ENCODE measurements around the gene AFAP1L2.

AFAP1L2 gene

GRCh38 chr10:114328874-114329273 is 75.4 kb downstream of the AFAP1L2 start:
- H3K4me3 ChIP-seq (ENCODE audit: low read length): no peak overlapping the region
- DNase-seq (ENCODE audit: low read depth): no peak
- peaks cover 17% of the 10 kb centered on the region for H3K27me3 ChIP-seq (replicated peaks; ENCODE audit: control insufficient read depth, insufficient read depth, low read length)
- H3K36me3 ChIP-seq (ENCODE audit: control insufficient read depth, insufficient read depth, low read length, severe bottlenecking): no peaks in the 10 kb centered on the region
- no peaks in the 10 kb centered on the region for H3K4me1 ChIP-seq (ENCODE audit: control insufficient read depth, insufficient read depth, low read length)
- H3K9ac ChIP-seq (ENCODE audit: low read length): no peak overlapping the region
- no peaks in the 10 kb centered on the region for H3K9me3 ChIP-seq (ENCODE audit: control insufficient read depth, low read length)

DNA sequence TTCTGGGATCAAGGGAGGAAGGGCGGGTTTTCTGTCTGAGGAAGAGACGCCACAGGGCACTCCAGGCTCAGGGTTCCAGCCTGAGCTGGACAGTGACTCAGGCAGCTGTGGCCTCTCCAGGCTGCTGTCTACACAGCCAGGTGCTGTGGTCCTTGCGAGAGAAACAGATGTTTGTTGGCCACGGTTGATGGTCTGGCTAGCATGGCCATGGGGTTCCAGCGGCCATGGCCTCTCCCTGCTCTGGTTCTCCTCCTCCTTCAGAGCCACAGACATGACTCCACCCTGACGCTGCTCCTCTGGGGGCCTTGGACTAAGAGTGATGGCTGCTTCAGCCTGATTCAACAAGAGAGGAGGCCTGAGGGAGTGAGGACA is 75.9 kb downstream of the AFAP1L2 start:
- no peak for DNase-seq (ENCODE audit: low read depth)
- Histone ChIP-seq H3K4me1 (ENCODE audit: control insufficient read depth, insufficient read depth, low read length) (no peaks in the 10 kb centered on the region), H3K9ac (ENCODE audit: low read length) (no peak overlapping the region), H3K9me3 (ENCODE audit: control insufficient read depth, low read length) (no peaks in the 10 kb centered on the region), H3K4me3 (ENCODE audit: low read length) (no peak overlapping the region), H3K27me3 (replicated peaks; ENCODE audit: control insufficient read depth, insufficient read depth, low read length) (peaks cover 17% of the 10 kb centered on the region), H3K36me3 (ENCODE audit: control insufficient read depth, insufficient read depth, low read length, severe bottlenecking) (no peaks in the 10 kb centered on the region)

GRCh38 chr10:114327537-114328440 is 76.5 kb downstream of the AFAP1L2 start:
- H3K4me3 ChIP-seq (ENCODE audit: low read length): no peak overlapping the region
- H3K36me3 ChIP-seq (ENCODE audit: control insufficient read depth, insufficient read depth, low read length, severe bottlenecking): no peaks in the 10 kb centered on the region
- DNase-seq (ENCODE audit: low read depth): no peak
- H3K27me3 ChIP-seq (replicated peaks; ENCODE audit: control insufficient read depth, insufficient read depth, low read length): peaks cover 22% of the 10 kb centered on the region
- no peak overlapping the region for H3K9ac ChIP-seq (ENCODE audit: low read length)
- no peaks in the 10 kb centered on the region for H3K9me3 ChIP-seq (ENCODE audit: control insufficient read depth, low read length)
- H3K4me1 ChIP-seq (ENCODE audit: control insufficient read depth, insufficient read depth, low read length): no peaks in the 10 kb centered on the region

DNA sequence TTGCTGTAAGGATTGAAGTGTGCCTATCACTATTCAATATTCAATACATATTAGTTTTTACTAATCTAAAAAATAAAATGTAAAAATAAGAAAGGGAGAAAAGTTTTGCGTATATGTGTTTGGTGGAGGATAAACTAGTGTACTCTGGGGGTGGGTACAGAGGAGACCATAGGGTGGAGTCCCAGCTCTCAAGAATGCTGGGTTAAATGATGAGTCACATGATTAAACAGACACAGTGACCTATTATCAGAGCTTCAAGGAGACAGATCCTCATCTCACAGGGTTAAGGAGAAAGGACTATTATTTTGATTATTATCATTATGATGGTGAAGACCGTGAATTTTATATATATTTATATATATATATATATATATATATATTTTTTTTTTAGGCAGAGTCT is 77.5 kb downstream of the AFAP1L2 start:
- peaks cover 15% of the 10 kb centered on the region for H3K27me3 ChIP-seq (replicated peaks; ENCODE audit: control insufficient read depth, insufficient read depth, low read length)
- no peak overlapping the region for H3K9ac ChIP-seq (ENCODE audit: low read length)
- H3K4me3 ChIP-seq (ENCODE audit: low read length): no peak overlapping the region
- no peaks in the 10 kb centered on the region for H3K36me3 ChIP-seq (ENCODE audit: control insufficient read depth, insufficient read depth, low read length, severe bottlenecking)
- DNase-seq (ENCODE audit: low read depth): no peak
- H3K9me3 ChIP-seq (ENCODE audit: control insufficient read depth, low read length): no peaks in the 10 kb centered on the region
- H3K4me1 ChIP-seq (ENCODE audit: control insufficient read depth, insufficient read depth, low read length): no peaks in the 10 kb centered on the region

DNA sequence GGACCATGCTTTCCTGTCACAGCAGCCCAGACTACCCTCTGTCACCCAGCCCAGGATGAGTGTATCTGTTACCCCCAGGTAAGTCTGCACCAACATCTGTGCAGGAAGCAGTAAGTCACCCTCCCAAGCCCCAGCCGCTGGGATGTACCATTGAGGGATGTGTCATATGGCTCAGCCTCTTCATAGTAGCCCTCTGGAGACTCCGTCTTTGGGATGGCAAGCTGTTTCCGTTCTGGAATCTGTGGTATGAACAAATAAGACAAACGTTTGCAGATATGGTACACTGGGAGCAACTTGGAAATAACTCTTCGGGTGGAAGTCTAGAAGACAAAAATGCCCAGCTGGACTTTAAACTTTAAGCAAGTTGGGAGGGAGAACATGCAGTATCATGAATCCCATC is 81.3 kb downstream of the AFAP1L2 start:
- Histone ChIP-seq H3K9ac (ENCODE audit: low read length) (no peak overlapping the region), H3K4me3 (ENCODE audit: low read length) (no peak overlapping the region), H3K36me3 (ENCODE audit: control insufficient read depth, insufficient read depth, low read length, severe bottlenecking) (no peaks in the 10 kb centered on the region), H3K9me3 (ENCODE audit: control insufficient read depth, low read length) (no peaks in the 10 kb centered on the region), H3K27me3 (replicated peaks; ENCODE audit: control insufficient read depth, insufficient read depth, low read length) (peaks cover 18% of the 10 kb centered on the region), H3K4me1 (ENCODE audit: control insufficient read depth, insufficient read depth, low read length) (no peaks in the 10 kb centered on the region)
- no peak for DNase-seq (ENCODE audit: low read depth)

- no peaks in the 10 kb centered on the region for H3K36me3 ChIP-seq (ENCODE audit: control insufficient read depth, insufficient read depth, low read length, severe bottlenecking)
- DNase-seq (ENCODE audit: low read depth): no peak
- H3K27me3 ChIP-seq (replicated peaks; ENCODE audit: control insufficient read depth, insufficient read depth, low read length): peaks cover 18% of the 10 kb centered on the region
- H3K9me3 ChIP-seq (ENCODE audit: control insufficient read depth, low read length): no peaks in the 10 kb centered on the region
- no peak overlapping the region for H3K9ac ChIP-seq (ENCODE audit: low read length)
- H3K4me1 ChIP-seq (ENCODE audit: control insufficient read depth, insufficient read depth, low read length): no peaks in the 10 kb centered on the region
- H3K4me3 ChIP-seq (ENCODE audit: low read length): no peak overlapping the region
These were observed 82.0 kb downstream of the AFAP1L2 start for GRCh38 chr10:114322344-114322743.

- no peak for DNase-seq (ENCODE audit: low read depth)
- H3K36me3 ChIP-seq (ENCODE audit: control insufficient read depth, insufficient read depth, low read length, severe bottlenecking): no peaks in the 10 kb centered on the region
- H3K4me3 ChIP-seq (ENCODE audit: low read length): no peak overlapping the region
These were observed 83.8 kb downstream of the AFAP1L2 start for GRCh38 chr10:114320249-114321116.

DNA sequence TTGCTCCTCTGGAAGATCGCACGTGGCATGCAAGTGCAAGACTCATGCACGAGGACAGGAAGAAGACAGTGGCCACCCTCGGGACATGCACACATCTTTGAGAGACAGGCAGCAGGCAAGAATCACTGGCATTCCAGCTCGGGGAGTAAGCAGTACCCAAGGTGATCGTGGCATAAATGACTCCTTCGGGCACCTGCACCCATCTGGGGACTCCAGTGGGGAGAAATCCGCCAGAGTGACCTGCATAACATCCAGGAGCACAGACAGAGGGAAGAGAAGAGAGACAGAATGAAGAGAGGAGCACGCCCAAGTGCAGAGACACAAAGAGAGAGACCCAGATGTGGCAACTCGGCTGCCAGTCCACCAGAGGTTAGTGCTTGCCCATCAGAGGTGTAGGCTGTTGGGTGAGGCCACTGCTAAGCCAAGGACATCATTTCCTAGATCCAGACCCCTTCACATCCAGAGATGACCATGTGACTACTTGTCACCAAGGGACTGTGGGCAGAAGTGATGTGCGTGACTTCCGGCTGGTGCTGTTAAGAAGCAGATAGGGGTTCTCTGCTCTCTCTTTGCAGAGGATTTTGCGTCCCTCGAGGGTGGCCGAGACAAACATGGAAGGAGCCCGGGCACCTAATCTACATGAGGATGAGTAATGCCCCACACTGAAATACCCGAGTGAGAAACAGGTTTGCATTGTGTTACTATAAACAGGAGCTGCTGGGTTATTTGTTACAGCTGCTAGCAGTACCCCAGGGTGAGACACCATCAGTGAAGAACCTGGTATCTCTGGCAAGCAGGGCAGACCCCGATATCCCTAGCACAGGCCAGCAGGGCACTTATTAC is 84.7 kb downstream of the AFAP1L2 start:
- H3K4me3 ChIP-seq (ENCODE audit: low read length): no peak overlapping the region

More at GRCh38 chr10:114320249-114321116, 83.8 kb downstream of the AFAP1L2 start:
- H3K4me1 ChIP-seq (ENCODE audit: control insufficient read depth, insufficient read depth, low read length): no peaks in the 10 kb centered on the region
- H3K27me3 ChIP-seq (replicated peaks; ENCODE audit: control insufficient read depth, insufficient read depth, low read length): peaks cover 27% of the 10 kb centered on the region
- no peak overlapping the region for H3K9ac ChIP-seq (ENCODE audit: low read length)
- no peaks in the 10 kb centered on the region for H3K9me3 ChIP-seq (ENCODE audit: control insufficient read depth, low read length)

GRCh38 chr10:114316744-114317143 is 87.6 kb downstream of the AFAP1L2 start:
- Histone ChIP-seq H3K9ac (ENCODE audit: low read length) (no peak overlapping the region), H3K9me3 (ENCODE audit: control insufficient read depth, low read length) (peaks cover 8% of the 10 kb centered on the region), H3K4me3 (ENCODE audit: low read length) (no peak overlapping the region), H3K27me3 (replicated peaks; ENCODE audit: control insufficient read depth, insufficient read depth, low read length) (peaks cover 35% of the 10 kb centered on the region), H3K36me3 (ENCODE audit: control insufficient read depth, insufficient read depth, low read length, severe bottlenecking) (no peaks in the 10 kb centered on the region), H3K4me1 (ENCODE audit: control insufficient read depth, insufficient read depth, low read length) (no peaks in the 10 kb centered on the region)
- no peak for DNase-seq (ENCODE audit: low read depth)

More for the DNA sequence above, 84.7 kb downstream of the AFAP1L2 start:
- H3K36me3 ChIP-seq (ENCODE audit: control insufficient read depth, insufficient read depth, low read length, severe bottlenecking): no peaks in the 10 kb centered on the region
- H3K9ac ChIP-seq (ENCODE audit: low read length): no peak overlapping the region
- DNase-seq (ENCODE audit: low read depth): no peak
- H3K27me3 ChIP-seq (replicated peaks; ENCODE audit: control insufficient read depth, insufficient read depth, low read length): peaks cover 26% of the 10 kb centered on the region
- H3K9me3 ChIP-seq (ENCODE audit: control insufficient read depth, low read length): no peaks in the 10 kb centered on the region
- no peaks in the 10 kb centered on the region for H3K4me1 ChIP-seq (ENCODE audit: control insufficient read depth, insufficient read depth, low read length)

DNA sequence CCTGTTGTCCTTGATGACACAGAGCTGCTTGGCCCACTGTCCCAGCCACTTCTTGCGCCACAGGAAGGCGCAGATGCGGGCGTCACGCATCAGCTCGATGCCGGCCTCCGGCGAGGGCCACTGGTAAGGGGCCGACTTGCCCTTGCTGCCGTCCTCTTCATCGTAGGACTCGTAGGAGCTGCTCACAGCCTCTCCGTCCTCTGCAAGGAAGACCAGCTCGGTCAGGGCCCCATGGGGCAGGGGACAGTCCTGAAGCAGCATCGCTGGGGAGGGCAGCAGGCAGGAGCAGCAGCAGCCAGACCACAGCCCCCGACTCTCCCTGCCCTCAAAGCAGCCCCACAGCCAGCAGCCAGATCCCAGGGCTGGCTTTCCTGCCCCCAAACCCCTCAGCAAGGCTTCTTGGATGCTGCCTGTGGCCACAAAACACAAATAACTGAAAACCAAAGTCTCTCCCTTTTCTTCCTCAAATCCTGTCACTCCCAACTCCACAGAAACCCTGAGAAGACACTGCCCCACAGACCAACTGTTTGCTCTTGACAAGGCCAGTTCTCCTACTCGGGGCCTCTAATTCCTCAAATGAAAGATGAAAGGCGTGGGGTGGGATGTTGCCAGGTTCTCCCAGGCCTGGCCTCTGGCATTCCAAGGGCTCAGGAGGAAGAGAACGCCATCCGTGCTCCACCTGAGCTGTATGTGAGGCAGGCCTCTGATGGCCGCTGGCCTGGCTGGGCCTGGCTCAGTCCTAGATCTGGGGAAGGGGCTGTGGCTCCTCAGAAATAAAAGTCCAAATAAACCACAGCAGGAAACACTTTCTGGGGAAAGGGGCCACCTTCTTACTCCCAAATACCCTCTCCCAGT is 88.5 kb downstream of the AFAP1L2 start:
- H3K27me3 ChIP-seq (replicated peaks; ENCODE audit: control insufficient read depth, insufficient read depth, low read length): peaks cover 40% of the 10 kb centered on the region
- H3K9ac ChIP-seq (ENCODE audit: low read length): no peak overlapping the region
- no peaks in the 10 kb centered on the region for H3K36me3 ChIP-seq (ENCODE audit: control insufficient read depth, insufficient read depth, low read length, severe bottlenecking)
- no peaks in the 10 kb centered on the region for H3K4me1 ChIP-seq (ENCODE audit: control insufficient read depth, insufficient read depth, low read length)
- DNase-seq (ENCODE audit: low read depth): no peak
- no peak overlapping the region for H3K4me3 ChIP-seq (ENCODE audit: low read length)
- peaks cover 8% of the 10 kb centered on the region for H3K9me3 ChIP-seq (ENCODE audit: control insufficient read depth, low read length)
